ENCODE data around the gene WFS1.

The WFS1 gene

DNA sequence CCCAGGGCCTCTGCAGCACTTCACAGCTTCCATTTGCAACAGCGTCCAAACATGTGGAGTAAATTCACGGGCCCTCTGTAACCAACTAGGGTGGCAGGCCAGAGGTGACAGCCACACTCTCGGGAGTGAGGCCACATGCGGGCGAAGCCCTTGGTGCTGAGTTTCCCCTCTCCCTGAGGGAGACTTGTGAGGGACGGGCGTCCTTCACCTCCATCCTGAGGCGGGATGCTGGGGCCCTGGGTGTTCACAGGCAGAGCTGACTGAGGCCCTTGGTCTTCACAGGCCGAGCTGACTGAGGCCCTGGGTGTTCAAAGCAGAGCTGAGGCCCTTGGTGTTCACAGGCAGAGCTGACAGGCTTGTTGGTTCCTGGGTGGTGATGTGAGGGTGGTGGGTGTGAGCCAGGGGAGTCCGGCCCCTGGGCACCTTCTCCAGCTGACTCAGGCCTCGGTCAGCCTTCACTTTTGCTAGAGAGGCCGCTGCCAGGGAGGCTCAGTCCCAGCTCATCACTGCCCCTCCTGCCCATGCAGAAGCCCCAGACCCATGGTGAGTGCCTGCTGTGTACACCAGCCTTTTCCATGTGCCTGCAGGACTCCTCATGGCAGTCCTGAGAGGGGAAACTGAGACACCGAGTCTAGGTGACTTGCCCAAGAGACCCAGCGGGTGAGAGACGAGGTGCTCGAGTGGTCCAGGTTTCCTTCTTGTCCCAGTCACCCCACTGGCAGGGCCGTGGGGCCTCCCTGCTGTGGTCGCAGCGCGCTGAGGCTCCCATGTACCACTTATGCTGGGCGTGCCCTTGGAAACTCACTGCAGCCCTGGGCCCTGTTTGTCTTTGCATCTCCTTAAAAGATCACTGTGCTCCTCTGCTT, 8.5 kb downstream of the WFS1 start:
- in situ Hi-C loops (cut with MboI; ENCODE audit: low sequenced_read_pairs) = no loop called here

DNA sequence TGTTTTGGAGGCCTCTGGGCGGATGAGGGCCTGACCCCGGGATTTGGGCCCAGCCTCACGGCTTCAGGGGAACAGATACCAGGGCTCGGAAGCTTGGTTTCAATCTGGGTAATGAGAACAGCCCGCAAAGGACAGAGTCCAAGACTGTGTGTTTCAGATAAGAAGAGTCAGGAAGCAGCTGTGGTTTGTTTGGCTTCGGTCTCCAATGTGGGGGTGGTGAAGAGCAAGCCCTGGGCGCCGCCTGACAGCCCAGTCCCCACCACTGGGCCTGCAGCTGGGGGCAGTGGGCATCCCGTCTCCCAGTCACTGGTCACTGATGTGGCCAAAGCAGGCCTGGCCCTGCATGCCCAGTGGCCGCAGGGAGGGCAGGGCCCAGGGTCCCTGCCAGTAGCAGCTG, 9.1 kb downstream of the WFS1 start:
- in situ Hi-C loops (cut with MboI; ENCODE audit: low sequenced_read_pairs) = no loop called here

DNA sequence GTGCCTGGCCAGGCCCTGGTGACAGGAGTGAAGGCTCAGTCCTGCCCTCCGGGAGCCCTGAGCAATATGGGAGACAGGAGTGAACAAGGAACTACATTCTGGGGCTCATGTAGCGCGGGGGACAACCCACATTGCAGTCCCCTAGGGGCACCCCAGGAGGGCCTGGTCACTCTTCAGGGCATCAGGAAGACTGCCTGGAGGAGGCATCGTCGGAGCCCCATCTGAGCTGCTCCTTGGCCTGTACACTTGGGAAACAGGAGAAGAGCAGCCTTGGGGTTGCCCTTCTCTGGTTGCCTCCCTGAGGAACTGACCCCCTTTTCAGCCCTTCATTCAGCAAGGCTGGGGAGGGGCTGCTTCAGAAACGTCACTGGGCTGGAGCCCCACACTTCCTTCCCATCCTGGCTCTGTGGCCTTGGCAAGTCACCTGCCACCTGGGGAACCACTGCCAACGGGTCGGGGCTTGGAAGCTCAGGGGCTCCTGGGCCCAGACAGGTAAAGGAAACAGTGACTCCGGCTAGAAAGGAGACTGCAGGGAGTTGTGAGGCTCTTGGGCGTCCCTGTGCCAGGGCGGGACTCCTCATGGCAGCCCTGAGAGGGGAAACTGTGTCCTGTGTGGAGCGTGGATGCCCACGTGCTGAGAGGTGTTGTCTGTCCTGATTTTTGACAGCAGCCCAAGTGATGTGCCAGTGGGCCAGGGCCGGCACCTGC, 10.1 kb downstream of the WFS1 start:
- in situ Hi-C loops (cut with MboI; ENCODE audit: low sequenced_read_pairs) = no loop called here

DNA sequence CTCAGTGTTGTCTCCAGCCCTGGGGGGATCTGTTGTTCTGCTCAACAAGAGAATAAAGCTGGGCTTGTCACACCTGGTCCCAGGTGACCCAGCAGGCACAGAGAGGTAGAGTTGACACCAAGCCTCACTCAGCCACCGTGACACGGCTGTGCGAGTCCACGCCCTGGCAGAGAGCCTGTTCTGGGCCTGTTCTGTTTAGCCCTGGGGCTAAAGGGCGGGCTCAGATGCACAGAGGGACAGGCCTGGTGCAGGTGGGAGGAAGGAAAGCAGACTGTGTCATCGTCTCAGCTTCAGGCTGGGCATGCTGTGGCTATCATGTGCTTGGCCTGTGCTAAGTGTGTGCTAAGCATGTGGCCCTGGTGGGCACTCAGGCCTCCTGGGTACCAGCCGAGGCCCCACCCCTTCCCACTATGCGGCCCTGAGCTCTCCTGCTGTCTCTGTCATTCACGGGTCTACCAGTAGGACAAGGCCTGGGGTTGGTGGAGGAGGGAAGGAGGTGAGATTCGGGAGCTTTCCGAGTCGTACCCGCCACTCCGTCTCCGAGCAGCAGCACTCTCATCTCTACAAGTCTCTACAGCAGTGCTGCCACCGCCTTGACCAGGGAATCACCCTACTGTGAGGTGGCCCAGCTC, 10.8 kb downstream of the WFS1 start:
- in situ Hi-C loops (cut with MboI; ENCODE audit: low sequenced_read_pairs) = no loop called here

DNA sequence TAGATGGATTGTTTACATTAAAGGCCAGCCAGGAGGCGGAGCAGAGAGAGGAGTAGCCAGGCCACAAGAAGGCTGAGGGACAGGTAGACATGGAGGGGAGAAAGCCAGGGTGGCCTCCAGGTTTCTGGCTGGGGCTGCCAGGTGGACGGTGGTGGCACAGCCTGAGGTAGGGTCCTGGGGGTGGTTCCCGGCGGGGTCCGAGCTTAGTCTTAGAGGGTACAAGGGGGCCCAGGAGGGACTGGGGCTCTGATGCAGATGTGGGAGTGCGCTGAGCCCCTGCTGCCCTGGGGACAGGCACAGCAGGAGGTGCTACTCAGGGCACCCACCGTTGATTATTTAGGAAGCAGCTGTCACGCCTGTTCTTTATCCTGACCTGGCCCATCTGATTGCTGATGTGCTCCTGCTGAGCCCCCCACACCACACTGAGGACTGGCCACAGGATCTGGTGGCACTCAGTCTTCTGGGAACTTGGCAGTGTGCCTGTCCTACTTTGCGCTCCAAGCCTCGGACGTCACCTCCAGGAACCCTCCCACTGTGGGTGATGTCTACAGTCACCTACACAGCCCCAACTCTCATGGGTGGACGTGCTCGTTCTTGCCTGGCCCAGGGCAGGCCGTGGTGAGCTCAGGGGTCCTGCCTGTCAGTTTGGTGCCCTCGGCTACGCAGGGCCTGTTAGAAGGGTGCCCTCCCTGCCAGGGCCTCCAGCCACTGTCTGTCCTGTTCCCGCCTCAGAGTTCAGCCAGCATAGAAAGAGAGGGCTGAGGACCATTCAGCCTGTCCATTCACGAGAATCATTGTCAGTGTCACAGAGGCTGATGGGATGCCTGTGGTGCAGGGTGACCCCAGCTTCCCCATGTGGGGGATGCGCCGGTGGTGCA, 12.0 kb downstream of the WFS1 start:
- in situ Hi-C loops (cut with MboI; ENCODE audit: low sequenced_read_pairs) = no loop called here

DNA sequence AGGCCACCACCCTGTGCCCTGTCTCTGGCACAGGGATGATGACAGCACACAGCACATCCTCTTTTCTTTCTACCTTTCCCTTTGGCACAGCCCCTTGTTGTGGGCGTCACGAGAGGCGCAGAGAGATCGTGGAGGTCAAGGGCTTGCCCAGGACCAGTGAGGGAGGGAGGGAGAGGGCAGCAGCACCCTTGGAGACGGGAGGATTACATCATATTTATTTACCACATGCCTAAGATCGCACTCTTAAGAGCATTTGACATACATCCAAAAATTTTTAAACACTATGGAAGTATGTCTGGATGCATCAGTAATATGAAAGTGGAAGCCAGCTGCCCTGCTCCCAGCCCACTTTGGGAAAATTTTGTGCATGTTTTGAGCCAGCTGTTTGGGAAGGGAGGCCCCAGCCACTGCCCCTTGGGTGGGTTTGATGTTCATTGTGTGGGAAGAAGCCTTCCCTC, 12.7 kb downstream of the WFS1 start:
- in situ Hi-C loops (cut with MboI; ENCODE audit: low sequenced_read_pairs) = no loop called here

DNA sequence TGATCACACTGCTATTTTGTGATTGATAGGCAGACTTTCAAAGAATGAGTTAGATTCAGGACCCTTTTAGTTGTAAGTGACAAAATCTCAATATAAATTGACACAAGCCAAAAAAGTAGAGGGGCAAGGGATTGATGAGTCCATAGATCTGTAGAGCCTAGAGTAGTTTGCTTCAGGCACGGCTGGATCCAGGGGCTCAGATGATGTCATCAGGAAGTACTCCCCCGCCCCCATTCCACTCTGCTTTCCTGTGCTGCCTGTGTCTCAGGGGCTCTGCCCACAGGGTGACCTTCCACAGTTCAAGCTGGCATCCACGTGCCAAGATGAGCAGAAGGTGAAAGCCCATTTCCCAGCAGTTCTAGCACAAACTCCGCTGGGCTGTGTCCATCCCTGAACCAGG, 13.6 kb downstream of the WFS1 start:
- in situ Hi-C loops (cut with MboI; ENCODE audit: low sequenced_read_pairs) = no loop called here

DNA sequence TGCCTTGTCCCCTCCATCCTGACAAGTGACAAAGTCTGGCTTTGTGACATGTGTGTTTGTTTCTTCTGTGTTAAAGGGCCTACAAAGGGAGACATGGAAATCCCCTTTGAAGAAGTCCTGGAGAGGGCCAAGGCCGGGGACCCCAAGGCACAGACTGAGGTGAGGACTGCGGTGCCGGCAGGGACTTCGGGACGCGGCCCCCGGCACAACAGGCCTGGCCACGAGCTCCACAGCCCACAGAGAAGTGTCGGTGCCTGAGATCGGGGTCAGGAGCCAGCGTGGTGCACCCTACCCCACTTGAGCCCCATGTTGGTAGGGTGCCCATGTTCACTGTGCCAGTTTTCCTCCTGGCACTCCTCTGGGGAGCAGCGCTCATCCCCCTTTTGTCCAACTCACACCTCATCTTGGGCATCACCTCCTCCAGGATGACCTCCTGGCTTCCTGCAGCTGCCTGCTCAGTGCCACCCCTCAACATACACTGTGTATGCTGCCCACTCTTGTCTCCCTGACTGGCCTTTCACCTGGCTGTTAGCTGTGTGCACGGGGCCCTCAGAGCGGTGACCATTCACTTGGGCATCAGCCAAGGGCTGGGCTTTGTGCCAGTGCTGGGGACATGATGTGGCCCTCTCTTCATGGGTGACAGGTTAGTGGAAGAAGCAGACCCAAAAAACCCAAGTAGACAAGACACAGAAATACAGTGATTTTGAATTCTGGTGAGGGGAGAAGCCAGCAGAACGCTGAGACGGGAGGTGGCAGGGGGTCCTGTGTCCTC, 17.6 kb downstream of the WFS1 start:
- in situ Hi-C loops (cut with MboI; ENCODE audit: low sequenced_read_pairs) = no loop called here

DNA sequence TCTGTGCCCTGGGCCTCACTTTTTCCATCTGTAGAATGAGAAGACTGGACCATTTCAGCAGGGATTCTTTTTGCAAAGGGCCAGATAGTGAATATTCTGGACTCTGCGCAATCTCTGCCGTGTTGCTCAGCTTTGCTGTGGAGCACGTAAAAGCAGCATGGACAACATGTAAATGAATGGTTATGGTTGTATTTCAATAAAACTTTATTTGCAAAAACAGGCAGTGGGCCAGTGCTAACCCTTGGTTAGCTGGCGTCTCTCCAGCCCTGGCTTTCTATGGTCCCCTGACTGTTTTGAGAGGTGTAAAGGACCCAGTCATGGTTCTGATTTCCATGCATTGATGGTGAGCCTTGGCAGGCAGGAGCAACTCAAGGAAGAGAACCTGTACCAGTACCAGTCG, 18.7 kb downstream of the WFS1 start:
- in situ Hi-C loops (cut with MboI; ENCODE audit: low sequenced_read_pairs) = no loop called here

DNA sequence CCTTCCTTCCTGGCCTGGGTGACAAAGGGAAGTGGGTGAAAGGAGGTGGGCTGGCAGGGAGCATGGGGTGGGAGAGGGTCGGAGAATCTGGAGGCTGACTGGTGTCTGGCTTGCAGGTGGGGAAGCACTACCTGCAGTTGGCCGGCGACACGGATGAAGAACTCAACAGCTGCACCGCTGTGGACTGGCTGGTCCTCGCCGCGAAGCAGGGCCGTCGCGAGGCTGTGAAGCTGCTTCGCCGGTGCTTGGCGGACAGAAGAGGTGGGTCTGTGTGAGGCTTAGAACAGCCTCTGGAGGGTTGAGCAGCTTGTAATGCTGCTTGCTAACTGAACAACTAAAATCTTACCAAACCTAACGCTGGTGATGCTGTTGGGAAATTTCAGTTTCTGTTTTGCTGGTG, 19.2 kb downstream of the WFS1 start:
- in situ Hi-C loops (cut with MboI; ENCODE audit: low sequenced_read_pairs) = no loop called here

DNA sequence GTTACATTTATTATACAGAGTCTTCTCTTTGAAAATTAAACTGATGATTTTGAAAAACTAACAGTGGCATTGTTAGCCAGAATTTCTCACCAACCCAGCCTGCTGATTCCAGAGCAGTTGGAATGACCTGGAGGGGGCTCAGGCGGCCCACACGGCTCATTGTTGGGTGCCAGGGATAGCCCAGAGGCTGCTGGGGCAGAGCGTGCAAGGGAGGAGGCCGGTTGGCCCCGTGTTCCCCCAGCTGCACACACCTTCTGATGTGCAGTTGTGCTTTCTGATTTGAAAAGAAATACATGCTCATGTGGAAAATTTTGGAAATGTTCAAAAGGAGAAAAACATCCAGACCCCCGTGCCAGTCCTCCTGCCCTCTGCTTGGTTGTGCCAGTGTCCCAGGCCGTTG, 20.6 kb downstream of the WFS1 start:
- in situ Hi-C loops (cut with MboI; ENCODE audit: low sequenced_read_pairs) = no loop called here

DNA sequence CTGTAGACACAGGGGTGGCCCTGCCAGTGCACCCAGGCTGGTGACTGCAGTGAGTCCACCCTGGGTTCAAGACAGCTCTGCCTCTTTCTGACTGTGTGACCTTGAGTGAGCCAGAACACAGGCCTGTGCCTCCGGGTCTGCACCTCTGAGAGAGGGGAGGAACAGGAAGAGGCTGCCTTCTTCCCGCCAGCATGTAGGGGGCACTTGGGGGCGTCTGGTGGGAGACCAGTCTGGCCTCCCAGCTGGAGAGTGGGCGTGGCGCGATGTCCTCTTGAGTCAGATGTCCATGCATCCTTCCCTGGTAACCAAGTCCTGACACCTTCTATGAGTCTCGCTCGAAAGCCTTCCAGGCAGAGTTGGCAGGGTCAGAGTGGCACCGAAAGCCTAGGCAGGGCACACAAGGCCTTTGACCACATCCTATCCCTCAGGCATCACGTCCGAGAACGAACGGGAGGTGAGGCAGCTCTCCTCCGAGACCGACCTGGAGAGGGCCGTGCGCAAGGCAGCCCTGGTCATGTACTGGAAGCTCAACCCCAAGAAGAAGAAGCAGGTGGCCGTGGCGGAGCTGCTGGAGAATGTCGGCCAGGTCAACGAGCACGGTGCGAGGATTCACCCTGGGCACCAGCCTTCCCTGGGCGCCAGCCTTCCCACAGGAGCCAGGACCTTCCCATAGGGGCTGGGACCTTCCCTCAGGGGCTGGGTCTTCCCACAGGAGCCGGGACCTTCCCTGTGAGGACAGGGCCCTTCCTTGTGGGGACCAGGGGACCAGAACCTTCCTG, 21.3 kb downstream of the WFS1 start:
- in situ Hi-C loops (cut with MboI; ENCODE audit: low sequenced_read_pairs) = no loop called here

DNA sequence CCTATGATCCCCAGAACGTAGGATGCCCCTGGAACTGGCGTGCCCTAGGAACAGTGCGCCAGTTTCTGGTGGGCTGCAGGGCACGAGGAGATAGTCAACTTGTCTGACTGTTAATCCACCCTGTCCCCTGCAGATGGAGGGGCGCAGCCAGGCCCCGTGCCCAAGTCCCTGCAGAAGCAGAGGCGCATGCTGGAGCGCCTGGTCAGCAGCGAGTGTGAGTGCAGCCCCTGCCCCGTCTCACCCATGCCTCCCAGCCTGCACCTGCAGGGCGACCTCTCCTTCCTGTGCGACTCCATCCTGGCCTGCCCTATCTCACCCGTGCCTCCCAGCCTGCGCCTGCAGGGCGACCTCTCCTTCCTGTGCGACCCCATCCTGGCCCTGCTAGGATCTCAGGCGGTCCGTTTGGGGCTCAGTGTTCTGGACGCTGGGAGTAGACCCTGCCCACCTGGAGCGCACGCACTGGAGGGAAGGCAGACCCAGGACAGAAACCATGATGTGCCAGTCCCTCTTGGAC, 22.2 kb downstream of the WFS1 start:
- in situ Hi-C loops (cut with MboI; ENCODE audit: low sequenced_read_pairs) = no loop called here

DNA sequence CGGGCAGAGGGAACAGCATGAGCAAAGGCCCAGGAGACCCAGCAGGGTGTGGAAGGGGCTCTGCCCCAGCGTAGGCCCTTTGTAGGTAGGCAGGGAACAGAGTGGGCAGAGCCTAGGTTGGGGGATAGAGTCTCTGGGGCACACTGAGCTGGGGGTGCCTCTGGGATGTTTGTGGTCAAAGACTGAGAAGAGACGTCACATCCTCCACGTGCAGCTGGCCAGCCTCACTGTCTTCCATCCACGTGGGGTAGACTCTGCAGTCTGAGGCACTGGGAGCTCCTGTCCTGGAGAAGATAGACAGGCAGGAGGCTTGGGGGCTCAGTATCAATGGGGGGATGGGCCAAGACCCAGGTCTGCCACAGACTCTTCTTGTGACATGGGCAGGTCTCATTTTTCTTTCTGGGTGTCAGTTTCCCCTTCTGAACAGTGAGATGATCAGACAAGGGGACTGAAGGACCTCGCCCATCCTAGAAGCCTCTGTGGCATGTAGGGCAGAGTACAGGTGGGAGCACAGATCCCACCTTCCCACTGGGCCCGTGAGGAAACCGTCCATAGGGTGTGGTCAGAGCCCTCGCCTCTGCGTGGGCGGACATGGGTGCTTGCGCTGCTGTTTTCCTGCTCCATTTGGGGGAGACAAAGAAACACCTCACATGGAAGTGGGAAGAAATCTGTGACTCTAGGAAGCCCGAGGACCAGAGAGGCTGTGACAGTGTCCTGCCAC, 22.9 kb downstream of the WFS1 start:
- in situ Hi-C loops (cut with MboI; ENCODE audit: low sequenced_read_pairs) = no loop called here

DNA sequence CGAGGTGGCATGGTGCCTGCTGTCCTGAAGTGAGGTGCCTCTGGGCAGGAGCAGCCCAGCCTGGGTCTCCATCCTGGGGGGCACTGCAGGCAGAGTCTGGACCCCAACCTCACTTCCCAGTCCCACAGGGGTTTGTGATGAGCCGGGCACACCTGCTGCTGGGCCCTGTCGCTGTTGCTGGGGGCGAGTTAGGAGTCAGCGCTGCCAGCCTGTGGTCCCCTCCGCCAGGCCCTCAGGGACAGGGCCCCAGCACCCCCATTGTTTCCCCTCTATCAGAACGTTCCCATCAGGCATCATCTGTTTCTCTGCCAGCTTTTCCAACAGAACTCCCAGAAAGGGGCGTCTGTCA, 23.4 kb downstream of the WFS1 start:
- in situ Hi-C loops (cut with MboI; ENCODE audit: low sequenced_read_pairs) = no loop called here

DNA sequence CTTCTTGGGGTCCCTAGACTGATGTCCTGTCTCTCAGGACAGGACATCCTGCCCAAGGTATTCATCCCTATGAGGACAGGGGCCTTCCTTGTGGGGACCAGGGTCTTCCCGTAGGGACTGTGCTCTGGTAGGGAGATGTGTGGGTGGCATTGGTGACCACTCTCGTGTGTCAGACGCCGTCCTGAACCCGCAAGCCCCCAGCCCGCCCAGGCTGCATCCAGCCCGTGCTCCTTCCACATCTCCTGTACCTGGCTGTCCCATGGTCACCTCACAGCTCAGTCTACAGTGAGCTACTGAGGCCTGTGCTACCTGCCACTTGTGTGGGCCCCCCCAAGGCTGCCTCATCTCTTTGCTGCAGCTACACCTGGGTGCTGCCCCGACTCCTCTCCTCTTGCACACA, 24.0 kb downstream of the WFS1 start:
- in situ Hi-C loops (cut with MboI; ENCODE audit: low sequenced_read_pairs) = no loop called here

DNA sequence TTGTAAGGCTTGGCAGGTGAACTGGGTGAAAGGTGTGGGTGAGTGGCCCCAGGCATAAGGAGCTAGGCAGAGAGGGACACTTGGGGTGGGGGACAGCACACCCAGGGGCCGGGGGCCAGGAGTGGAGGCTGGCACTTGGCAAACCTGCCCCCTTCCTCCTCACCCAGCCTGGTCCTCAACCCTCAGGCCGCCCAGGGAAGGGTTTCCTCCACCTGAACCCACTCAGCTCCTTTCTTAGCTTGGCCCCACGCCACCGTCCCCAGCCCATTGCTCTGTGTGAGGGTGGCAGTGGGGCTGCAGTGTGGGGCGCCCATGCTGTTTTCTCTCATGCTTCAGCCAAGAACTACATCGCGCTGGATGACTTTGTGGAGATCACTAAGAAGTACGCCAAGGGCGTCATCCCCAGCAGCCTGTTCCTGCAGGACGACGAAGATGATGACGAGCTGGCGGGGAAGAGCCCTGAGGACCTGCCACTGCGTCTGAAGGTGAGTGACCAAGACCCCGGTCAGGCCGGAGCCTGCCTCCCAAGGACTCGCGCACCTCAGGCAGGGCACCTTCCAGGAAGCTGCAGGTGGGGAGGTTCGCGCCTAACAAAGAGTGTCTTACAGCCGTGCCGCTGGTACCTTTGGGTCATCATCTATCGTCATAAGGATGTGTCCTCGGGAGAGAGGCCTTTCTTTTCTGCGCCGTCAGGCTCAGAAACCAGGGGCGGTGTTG, 25.2 kb downstream of the WFS1 start:
- in situ Hi-C loops (cut with MboI; ENCODE audit: low sequenced_read_pairs) = no loop called here

DNA sequence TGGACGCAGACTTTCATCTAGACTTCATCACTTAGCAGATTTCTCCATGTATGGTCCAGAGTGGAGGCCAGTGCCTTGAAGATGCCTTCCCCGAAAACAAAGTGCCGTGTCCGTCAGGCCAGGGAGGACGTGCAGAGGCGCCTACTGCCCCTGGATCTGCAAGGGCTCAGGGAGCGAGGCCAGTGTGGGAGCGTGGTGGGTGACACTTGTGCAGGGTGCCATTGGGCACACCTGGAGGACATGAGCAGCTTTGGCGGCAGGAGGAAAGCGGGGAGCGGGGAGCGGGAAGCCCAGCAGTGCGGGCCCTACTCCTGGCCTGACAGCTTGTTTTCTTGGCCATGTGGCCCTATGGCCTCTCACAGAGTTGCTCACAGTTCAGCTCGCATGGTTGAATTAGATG, 25.8 kb downstream of the WFS1 start:
- in situ Hi-C loops (cut with MboI; ENCODE audit: low sequenced_read_pairs) = no loop called here
